Neural crest cell (in vitro differentiated cells): ENCODE data around the gene MAP3K8. TPM values are rescaled to one million over a fixed set of nuclear protein-coding genes. Genes with fewer than 3 reads are reported as not detected.

Experiments
- DNase-seq: peaks from one replicate; pipeline ENCODE4 v3.0.0; 2021; ENCODE audit warnings: low read depth, mixed read lengths, low spot score
- H3K27ac Mint-ChIP-seq: one replicate; pipeline ENCODE4 v1.8.0; 2021; ENCODE audit warnings: mild to moderate bottlenecking, mixed read lengths; ENCODE audit not compliant: unreplicated experiment
- H3K27me3 Mint-ChIP-seq: 2 replicates; pipeline ENCODE4 v1.8.0; 2021; ENCODE audit warnings: low read depth, mild to moderate bottlenecking, mixed read lengths
- H3K36me3 Mint-ChIP-seq: 2 replicates; pipeline ENCODE4 v1.8.0; 2021; ENCODE audit warnings: low read depth, mild to moderate bottlenecking, mixed read lengths
- H3K4me1 Mint-ChIP-seq: 2 replicates; pipeline ENCODE4 v1.8.0; 2021; ENCODE audit warnings: mixed read lengths
- H3K4me3 Mint-ChIP-seq: one replicate; pipeline ENCODE4 v1.8.0; 2021; ENCODE audit warnings: mild to moderate bottlenecking, mixed read lengths
- H3K9me3 Mint-ChIP-seq: 2 replicates; pipeline ENCODE4 v1.8.0; 2021; ENCODE audit warnings: mixed read lengths
- total RNA-seq: library from RNA; stranded (reverse); gene quantifications from 2 replicates; pipeline ENCODE4 v1.2.1, GENCODE V29; 2021
- TF ChIP-seq, protein P1 (sequence below): fragments of 200-600 bp; sonication (generic); conservative IDR thresholded peaks from 2 replicates; pipeline ENCODE4 v1.5.0; 2021; ENCODE audit warnings: antibody characterized with exemption, mild to moderate bottlenecking

The MAP3K8 gene
- total RNA-seq, 1 donor from 2014 or later = 1.4 TPM

DNA sequence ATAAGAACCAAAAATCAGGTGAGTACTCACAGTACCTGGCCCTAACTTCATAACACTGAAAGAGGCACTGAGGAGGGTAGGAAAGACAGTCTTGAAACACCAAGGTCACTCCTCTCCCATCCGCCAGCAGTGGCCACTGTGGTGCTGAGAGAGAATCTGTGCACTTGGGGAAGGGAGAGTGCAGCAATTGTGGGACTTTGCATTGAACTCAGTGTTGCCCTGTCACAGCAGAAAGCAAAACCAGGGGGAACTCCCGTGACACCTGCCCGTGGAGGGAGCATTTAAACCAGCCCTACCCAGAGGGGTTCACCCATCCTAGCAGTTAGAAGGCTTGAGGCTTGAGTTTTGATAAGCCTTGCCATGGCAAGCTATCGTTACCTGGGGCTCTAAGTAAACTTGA is 35.2 kb upstream of the MAP3K8 start:
- Mint-ChIP-seq H3K27me3 (peaks cover 3% of the 10 kb centered on the region), H3K9me3 (no peaks in the 10 kb centered on the region), H3K27ac (no peak overlapping the region), H3K4me1 (no peaks in the 10 kb centered on the region), H3K4me3 (no peak overlapping the region), H3K36me3 (no peaks in the 10 kb centered on the region)
- DNase-seq = no peak
- TF ChIP-seq, protein P1, sequence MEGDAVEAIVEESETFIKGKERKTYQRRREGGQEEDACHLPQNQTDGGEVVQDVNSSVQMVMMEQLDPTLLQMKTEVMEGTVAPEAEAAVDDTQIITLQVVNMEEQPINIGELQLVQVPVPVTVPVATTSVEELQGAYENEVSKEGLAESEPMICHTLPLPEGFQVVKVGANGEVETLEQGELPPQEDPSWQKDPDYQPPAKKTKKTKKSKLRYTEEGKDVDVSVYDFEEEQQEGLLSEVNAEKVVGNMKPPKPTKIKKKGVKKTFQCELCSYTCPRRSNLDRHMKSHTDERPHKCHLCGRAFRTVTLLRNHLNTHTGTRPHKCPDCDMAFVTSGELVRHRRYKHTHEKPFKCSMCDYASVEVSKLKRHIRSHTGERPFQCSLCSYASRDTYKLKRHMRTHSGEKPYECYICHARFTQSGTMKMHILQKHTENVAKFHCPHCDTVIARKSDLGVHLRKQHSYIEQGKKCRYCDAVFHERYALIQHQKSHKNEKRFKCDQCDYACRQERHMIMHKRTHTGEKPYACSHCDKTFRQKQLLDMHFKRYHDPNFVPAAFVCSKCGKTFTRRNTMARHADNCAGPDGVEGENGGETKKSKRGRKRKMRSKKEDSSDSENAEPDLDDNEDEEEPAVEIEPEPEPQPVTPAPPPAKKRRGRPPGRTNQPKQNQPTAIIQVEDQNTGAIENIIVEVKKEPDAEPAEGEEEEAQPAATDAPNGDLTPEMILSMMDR = no peak

DNA sequence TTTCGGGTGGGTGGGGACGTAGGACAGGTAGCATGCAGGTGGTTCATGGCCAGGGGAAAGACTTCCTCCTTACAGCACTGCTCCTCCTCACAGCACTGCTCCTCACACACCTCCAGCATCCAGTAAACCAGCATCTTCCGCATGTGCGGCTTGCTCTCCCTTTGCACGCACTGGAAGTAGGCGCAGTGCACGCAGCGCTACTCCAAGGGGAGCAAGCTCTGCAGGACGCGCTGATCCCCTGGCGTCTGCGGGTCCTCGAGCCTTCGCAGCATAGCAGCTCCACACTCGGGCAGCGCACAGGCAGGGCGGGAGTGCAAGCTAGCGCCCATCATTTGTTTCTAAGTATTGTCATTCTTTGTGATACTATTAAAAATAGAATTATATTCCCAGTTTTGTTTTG is 30.5 kb upstream of the MAP3K8 start:
- H3K27me3 Mint-ChIP-seq = no peaks in the 10 kb centered on the region
- H3K36me3 Mint-ChIP-seq = no peaks in the 10 kb centered on the region
- no peak overlapping the region for H3K27ac Mint-ChIP-seq
- no peak for DNase-seq
- TF ChIP-seq, protein P1 = no peak
- H3K4me1 Mint-ChIP-seq = no peaks in the 10 kb centered on the region
- H3K4me3 Mint-ChIP-seq = no peak overlapping the region
- peaks cover 8% of the 10 kb centered on the region for H3K9me3 Mint-ChIP-seq

DNA sequence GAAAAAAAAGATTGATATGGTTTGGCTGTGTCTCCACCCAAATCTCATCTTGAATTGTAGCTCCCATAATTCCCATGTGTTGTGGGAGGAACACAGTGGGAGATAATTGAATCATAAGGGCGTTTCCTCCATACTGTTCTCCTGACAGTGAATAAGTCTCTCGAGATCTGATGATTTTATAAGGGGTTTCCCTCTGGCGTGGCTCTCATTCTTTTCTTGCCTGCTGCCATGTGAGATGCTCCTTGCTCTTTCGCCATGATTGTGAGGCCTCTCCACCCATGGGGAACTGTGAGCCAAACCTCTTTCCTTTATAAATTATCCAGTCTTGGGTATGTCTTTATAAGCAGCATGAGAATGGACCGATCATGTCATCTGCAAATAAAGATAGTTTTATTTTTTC is 29.4 kb upstream of the MAP3K8 start:
- TF ChIP-seq, protein P1 = no peak
- peak overlapping the region; percentile 19 for H3K27ac Mint-ChIP-seq
- no peaks in the 10 kb centered on the region for H3K4me1 Mint-ChIP-seq
- H3K27me3 Mint-ChIP-seq = no peaks in the 10 kb centered on the region
- no peak for DNase-seq
- H3K36me3 Mint-ChIP-seq = no peaks in the 10 kb centered on the region
- H3K9me3 Mint-ChIP-seq = peaks cover 8% of the 10 kb centered on the region
- no peak overlapping the region for H3K4me3 Mint-ChIP-seq

DNA sequence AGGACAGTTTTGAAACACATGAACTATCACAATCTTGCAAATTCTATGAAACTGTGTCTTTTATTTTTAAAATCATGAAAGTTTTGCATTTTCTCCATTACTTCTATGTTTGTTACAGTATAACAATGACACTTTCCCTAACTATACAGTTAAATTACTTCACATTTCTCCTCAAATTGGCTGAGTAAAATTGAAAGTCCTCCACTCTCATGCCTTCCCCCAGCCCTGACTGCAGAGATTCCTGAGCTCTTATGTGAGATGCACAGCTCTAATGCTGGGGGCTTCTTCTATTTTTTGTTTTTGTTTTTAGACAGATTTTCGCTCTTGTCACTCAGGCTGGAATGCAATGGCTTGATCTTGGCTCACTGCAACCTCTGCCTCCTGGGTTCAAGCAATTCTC is 22.7 kb upstream of the MAP3K8 start:
- no peak overlapping the region for H3K4me3 Mint-ChIP-seq
- TF ChIP-seq, protein P1 = no peak
- no peaks in the 10 kb centered on the region for H3K9me3 Mint-ChIP-seq
- no peaks in the 10 kb centered on the region for H3K4me1 Mint-ChIP-seq
- no peaks in the 10 kb centered on the region for H3K27me3 Mint-ChIP-seq
- H3K27ac Mint-ChIP-seq = no peak overlapping the region
- H3K36me3 Mint-ChIP-seq = no peaks in the 10 kb centered on the region
- no peak for DNase-seq

DNA sequence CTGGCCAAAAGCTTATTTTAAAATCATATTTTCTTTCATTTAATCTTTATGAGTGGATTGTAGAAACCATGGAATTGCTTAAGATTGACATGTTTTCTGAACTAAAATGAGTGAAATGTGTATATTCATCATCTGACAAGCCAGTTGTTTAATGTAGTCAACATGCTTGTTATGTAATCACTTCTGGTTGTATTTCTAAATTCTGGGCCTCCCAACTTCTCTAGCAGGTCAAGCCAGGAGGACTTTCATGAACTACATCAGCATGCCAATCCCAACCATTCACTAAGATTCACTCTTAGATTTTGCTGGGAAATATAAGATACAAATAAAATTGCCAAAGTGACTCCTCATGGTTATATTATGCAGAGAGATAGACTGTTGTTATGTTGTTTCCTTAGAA is 21.1 kb upstream of the MAP3K8 start:
- TF ChIP-seq, protein P1 = no peak
- no peaks in the 10 kb centered on the region for H3K9me3 Mint-ChIP-seq
- H3K27ac Mint-ChIP-seq = no peak overlapping the region
- no peak for DNase-seq
- H3K4me1 Mint-ChIP-seq = no peaks in the 10 kb centered on the region
- H3K36me3 Mint-ChIP-seq = no peaks in the 10 kb centered on the region
- no peak overlapping the region for H3K4me3 Mint-ChIP-seq
- no peaks in the 10 kb centered on the region for H3K27me3 Mint-ChIP-seq
